AG08396 (cell line): Measurements from ENCODE around the gene EXOC2.

Source experiments
- DNase-seq: peaks from one replicate; pipeline ENCODE4 v3.0.0; 2012; ENCODE audit warnings: low spot score, mixed read lengths

Gene EXOC2

GRCh38 chr6:467671-468082, 225.3 kb downstream of the EXOC2 start:
- no peak for DNase-seq

- no peak for DNase-seq
These were observed 225.8 kb downstream of the EXOC2 start for GRCh38 chr6:467111-467510.

- DNase-seq, result no peak
These were observed 226.4 kb downstream of the EXOC2 start for GRCh38 chr6:466564-466963.

GRCh38 chr6:465531-466348, 227.2 kb downstream of the EXOC2 start:
- DNase-seq, result no peak

- no peak for DNase-seq
These were observed 236.1 kb downstream of the EXOC2 start for GRCh38 chr6:456887-457286.

- no peak for DNase-seq
These were observed 236.5 kb downstream of the EXOC2 start for GRCh38 chr6:456358-456867.

GRCh38 chr6:455835-456234, 237.1 kb downstream of the EXOC2 start:
- DNase-seq, result no peak

- DNase-seq, result no peak
These were observed 237.8 kb downstream of the EXOC2 start for GRCh38 chr6:455006-455585.

- no peak for DNase-seq
These were observed 238.6 kb downstream of the EXOC2 start for GRCh38 chr6:454148-454991.

GRCh38 chr6:453152-453551, 239.8 kb downstream of the EXOC2 start:
- peak; percentile 55 for DNase-seq

GRCh38 chr6:452301-453067, 240.5 kb downstream of the EXOC2 start:
- no peak for DNase-seq

GRCh38 chr6:451847-452246, 241.1 kb downstream of the EXOC2 start:
- DNase-seq, result no peak

- no peak for DNase-seq
These were observed 241.6 kb downstream of the EXOC2 start for GRCh38 chr6:451336-451735.

GRCh38 chr6:449486-450419, 243.2 kb downstream of the EXOC2 start:
- DNase-seq, result no peak

- no peak for DNase-seq
These were observed 243.9 kb downstream of the EXOC2 start for GRCh38 chr6:449057-449430.

- no peak for DNase-seq
These were observed 244.5 kb downstream of the EXOC2 start for GRCh38 chr6:448296-449056.

GRCh38 chr6:447381-448165, 245.4 kb downstream of the EXOC2 start:
- no peak for DNase-seq

- no peak for DNase-seq
These were observed 246.2 kb downstream of the EXOC2 start for GRCh38 chr6:446418-447366.
